IPS-NIHi7 (cell line): ENCODE results near the gene VAPB.

Experiments
- DNase-seq: peaks from one replicate; pipeline ENCODE4 v3.0.0; 2012; ENCODE audit warnings: mixed read lengths; ENCODE audit errors: extremely low spot score

VAPB gene

DNA sequence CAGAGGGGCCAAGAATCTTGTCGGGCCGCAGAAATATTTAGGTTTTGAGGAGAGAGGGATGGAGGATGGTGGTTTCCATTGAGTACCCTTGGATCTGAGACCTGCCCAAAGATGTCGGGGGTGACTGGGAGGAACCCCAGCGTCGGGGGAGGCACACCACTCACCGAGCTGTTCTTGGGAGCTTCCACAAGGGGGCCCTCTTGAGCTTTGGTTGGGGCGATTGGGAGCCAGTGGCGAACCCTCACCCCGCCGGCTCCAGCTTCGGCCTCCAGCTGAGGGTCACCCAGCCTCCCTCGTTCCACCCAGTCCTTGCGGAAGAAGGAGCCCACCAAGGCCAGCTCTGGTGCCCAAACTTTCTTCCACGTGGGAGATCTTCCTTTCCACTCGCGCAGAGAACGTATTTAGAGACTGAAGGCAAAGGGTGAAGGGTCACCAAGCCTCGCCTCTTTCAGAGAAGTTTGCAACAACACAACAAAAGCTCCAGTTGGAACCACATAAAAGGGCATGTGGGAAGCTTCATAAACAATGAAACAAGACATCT lies 92.5 kb downstream of the VAPB start:
- peak; percentile 98 for DNase-seq

GRCh38 chr20:58482416-58482815 lies 93.4 kb downstream of the VAPB start:
- DNase-seq = peak; percentile 67

- no peak for DNase-seq
These were observed 94.0 kb downstream of the VAPB start for GRCh38 chr20:58483051-58483450.

DNA sequence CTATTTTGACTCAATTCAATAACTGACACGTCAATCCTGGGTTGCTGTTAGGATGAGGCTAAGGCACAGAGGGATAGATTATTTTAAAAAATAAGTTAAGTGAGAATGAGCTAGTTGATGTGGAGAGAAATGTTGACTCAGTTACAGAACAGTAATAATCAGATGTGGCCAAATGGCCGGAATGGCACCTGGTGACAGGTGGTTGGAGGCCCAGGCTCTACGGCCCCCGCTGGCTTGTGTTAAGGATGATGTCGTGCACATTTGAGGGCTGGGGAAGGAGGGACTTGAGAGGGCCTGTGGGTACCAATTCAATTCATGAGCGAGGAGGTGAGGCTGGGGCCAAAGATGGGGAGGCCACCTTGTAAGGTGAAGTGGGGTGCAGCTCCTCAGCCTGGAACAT lies 94.4 kb downstream of the VAPB start:
- no peak for DNase-seq

DNA sequence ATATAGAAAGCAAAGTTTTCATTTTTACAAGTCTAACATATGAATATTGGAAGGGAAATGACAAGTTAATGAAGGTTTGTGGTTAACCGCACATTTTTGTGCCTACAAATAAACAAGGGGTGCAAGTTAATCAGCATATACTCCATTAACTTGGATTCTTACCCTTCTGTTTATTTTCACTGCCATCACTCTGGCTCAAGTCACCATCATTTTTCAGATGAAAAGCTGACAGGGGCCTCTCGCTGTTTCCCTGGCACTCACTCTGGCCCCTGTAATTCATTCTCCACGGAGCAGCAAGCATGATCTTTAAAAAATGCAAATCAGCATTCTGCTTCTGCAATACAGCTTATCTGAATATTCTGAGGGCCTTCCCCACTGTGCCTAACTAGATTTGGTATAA lies 96.4 kb downstream of the VAPB start:
- no peak for DNase-seq

DNA sequence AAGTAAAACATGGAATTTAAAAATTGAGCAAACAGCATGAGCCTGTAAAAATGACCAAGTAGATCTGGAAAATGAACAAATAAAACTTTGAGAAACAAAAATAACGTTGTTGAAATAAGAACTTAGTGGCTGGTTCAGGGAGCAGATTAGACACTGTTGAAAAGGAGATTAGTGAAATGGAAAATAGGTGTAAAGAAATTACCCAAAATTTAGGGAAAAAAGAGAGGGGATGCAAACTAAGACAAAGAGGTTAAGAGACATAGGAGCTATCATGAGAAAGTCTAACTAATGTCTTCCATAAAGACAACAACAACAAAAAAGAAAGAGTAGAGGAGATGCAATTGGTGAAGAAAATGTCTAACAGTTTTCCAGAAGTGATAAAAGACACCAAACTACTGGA lies 97.2 kb downstream of the VAPB start:
- DNase-seq = no peak

DNA sequence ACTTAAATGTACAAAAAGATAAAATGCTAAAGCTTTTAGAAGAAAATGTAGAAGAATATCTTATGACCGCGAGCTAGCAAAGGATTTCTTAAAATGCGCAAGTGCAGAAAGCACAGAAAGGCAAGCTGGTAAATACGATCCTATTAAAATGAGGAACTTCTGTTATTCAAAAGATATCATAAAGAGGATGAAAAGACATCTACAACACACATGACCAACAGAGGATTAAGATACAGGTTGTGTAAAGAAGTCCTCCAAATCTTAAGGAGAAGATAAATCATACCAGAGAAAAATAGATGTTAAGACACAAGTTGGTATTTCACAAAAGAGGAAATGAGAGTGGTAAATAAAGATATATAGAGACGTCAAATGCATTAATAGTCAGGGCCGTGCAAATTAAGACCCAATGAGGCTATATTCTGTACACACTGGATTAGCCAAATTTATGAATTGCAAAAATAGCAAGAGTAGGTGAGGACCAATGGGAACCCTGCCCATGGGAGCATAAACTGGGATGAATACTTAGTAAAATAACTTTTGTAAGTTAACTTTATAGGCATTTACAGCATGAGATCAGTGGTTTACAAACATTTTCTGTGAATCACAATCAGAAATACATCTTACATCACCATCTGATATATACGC lies 103.2 kb downstream of the VAPB start:
- no peak for DNase-seq

DNA sequence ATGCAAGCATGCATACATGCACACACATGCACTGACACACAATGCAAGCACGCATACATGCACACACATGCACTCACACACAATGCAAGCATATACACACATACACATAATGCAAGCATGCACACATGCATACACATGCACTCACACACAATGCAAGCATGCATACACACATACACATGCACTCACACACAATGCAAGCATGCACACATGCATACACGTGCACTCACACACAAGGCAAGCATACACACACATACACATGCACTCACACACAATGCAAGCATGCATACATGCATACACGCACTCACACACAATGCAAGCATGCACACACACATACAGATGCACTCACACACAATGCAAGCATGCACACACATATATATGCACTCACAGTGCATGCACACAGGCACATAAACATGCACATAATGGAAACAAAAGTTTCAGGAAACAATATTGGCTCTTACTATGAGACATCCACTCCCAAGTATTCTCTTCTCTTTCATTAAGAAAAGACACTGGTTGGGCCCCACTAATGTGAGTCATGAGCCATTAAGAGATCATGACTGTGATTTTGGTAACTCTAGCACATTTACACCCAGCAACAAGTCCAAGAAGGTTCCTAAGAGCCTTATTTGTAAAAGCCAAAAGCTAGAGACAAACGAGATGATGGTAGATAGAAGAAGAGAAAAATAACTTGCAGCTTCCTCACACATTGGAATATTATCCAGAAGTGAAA lies 103.9 kb downstream of the VAPB start:
- DNase-seq = no peak

GRCh38 chr20:58494923-58495622 lies 106.0 kb downstream of the VAPB start:
- no peak for DNase-seq

GRCh38 chr20:58495623-58496428 lies 106.8 kb downstream of the VAPB start:
- DNase-seq = no peak

DNA sequence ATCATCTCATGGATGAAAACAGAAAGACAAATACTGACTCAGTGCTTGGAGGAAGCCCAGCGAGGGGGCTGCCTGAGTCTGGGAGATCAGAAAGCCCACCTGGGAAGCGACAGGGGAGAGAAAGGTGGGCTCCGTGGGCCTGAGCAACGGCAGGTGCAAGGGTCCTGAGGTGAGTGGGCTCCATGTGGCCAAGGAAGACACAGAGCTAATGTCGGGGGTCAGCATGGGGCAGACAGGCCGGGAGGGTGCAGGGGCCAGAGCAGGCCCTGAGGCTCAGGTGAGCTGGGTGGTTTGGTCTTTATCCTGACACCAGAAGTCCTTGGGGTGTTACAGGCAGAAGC lies 107.4 kb downstream of the VAPB start:
- DNase-seq = no peak

DNA sequence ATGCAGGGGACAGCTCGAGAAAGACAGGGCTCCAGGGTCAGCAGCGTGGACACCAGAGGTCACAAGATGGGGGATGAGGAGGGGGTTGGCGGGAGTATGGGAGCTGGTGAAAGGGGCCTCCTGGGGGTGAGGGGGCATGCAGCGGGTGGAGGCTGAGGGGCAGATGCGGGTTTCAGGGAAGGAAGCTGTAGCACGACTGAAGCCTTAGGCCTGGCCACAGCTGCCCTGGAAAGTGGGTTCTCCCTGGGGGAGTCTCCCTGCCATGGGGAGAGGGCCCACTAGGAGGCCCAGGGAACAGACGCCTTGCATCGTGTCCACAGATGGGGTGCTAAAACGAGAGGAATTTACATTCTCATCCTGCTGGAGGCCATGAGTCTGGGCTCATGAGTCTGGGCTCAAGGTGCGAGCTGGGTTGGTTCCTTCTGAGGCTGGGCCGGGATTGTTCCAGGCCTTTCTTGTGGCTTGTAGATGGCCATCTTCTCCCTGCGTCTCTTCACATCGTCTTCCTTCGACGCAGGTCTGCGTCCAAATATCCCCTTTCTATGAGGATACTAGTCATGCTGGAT lies 108.1 kb downstream of the VAPB start:
- no peak for DNase-seq

GRCh38 chr20:58497724-58498469 lies 108.9 kb downstream of the VAPB start:
- no peak for DNase-seq

GRCh38 chr20:58498470-58499068 lies 109.5 kb downstream of the VAPB start:
- DNase-seq = no peak

- DNase-seq = no peak
These were observed 111.2 kb downstream of the VAPB start for GRCh38 chr20:58500256-58500655.
